Cardiac septum (tissue), 1 donor: Measurements from ENCODE around the gene PNPLA5. TPM values are rescaled to one million over a fixed set of nuclear protein-coding genes. Genes with fewer than 3 reads are reported as not detected.
"Not testable (repeated sequence)": the region's sequence is repeated elsewhere in the genome, so short reads cannot be mapped to it uniquely, and the experiment has no call there.

Source experiments
- DNase-seq: peaks from one replicate; pipeline ENCODE4 v3.0.0-alpha.2; 2020; ENCODE audit warnings: low spot score
- intact Hi-C: fragments of 100-400 bp; cut with DNase I; formaldehyde crosslinking; loops from one replicate; pipeline ENCODE4 v1.14.0; 2022
- total RNA-seq: library from RNA; stranded (reverse); fragmentation: NEBNext Ultra II Directional; extraction: Animal tissue kit (Norgen Biotek cat#: 25700); gene quantifications from one replicate; pipeline ENCODE4 v1.2.1, GENCODE V29; 2021
- donor health status: DM: no; HTN: no; CAD: no.

The PNPLA5 gene
- total RNA-seq, 1 donor from 2014 or later: not detected

GRCh38 chr22:43883719-43884415, 7.9 kb downstream of the PNPLA5 start:
- intact Hi-C loops: loop anchor here (10.0 kb wide), 1 partner anchor 499 kb away; no protein-coding TSS in a partner anchor
- peak; percentile 58 for DNase-seq

DNA sequence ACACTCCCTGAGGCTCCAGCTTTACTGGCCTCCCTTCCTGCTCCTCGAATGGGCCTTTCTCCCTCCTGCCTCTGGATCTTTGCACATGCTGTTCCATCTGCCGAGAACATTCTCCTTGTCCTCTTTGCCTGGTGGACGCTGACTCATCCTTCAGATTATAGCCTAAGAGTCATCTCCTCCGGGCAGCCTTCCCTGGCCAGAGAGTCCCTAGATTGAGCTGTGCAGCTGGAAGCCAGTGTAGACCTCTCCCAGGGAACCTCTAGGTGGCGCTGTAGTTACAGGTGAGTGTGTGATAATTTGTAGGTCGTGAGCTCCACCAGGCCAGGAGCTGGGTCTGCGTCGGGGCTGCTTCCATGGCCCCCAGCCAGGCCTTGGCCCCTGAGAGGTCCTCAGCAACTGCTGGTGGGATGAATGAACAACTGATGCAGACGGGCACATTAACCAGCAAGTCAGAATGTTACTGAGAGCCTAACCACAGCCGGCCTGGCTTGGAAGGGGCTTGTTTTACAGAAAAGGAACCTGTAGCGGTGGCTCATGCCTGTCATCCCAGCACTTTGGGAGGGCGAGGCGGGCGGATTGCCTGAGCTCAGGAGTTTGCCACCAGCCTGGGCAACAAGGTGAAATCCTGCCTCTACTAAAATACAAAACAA, 8.7 kb downstream of the PNPLA5 start:
- intact Hi-C loops: loop anchor here (10.0 kb wide), 1 partner anchor 498 kb away; no protein-coding TSS in a partner anchor
- peak; percentile 70 for DNase-seq

GRCh38 chr22:43882122-43882767, 9.6 kb downstream of the PNPLA5 start:
- intact Hi-C loops: loop anchor here (10.0 kb wide), 1 partner anchor 497 kb away; no protein-coding TSS in a partner anchor
- no peak for DNase-seq

DNA sequence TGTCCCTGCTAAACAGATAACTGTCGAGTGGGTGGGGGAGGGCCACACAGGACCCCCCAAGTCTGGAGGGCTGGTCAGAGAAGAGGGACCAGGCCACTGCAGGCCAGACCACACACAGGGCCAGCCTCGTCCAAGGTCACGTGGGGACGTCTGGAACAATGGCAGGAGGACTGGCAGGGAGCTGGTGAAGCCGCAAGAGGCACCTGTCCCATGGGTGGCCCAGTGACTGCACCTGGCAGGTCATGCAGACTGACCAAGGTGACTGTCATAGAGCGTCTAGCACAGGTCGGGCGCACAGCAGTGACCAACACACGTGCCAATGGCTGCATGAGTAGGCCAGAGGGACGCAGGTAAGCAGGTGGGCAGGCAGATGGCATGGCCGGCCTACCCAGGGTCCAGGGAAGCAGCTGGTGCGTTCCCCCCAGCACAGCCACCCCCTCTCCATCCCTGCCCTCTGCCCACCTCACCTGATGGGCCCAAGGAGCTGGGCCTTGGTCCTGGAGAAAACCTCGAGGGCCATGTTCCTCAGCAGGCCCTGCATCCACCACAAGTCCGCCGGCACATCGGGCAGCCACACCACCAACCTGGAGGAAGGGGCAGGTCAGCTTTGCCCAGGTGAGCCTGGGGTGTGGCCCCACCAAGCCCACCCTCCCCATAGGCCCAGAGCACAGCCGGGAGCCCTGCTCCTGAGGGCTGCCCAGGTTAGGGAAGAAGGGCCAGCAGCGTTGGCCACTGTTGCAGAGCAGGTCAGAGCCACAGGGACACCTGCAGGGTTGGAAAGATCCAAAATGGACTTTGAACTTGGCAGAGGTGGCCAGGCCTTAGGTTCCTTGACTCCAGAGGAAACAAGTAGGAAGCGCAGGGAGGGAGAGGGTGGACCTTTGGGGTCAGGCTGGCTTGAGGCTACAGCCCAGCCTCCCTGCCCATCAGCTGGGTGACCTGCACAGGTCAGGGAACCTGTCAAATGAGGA, 10.4 kb downstream of the PNPLA5 start:
- peak; percentile 41 for DNase-seq
- intact Hi-C loops: loop anchor here (10.0 kb wide), 1 partner anchor 497 kb away; no protein-coding TSS in a partner anchor

GRCh38 chr22:43880541-43880991, 11.2 kb downstream of the PNPLA5 start:
- peak; percentile 53 for DNase-seq
- intact Hi-C loops: loop anchor here (10.0 kb wide), 1 partner anchor 496 kb away; no protein-coding TSS in a partner anchor

GRCh38 chr22:43879901-43880540, 11.8 kb downstream of the PNPLA5 start:
- intact Hi-C loops: loop anchor here (10.0 kb wide), 1 partner anchor 495 kb away; no protein-coding TSS in a partner anchor
- DNase-seq: peak; percentile 35

DNA sequence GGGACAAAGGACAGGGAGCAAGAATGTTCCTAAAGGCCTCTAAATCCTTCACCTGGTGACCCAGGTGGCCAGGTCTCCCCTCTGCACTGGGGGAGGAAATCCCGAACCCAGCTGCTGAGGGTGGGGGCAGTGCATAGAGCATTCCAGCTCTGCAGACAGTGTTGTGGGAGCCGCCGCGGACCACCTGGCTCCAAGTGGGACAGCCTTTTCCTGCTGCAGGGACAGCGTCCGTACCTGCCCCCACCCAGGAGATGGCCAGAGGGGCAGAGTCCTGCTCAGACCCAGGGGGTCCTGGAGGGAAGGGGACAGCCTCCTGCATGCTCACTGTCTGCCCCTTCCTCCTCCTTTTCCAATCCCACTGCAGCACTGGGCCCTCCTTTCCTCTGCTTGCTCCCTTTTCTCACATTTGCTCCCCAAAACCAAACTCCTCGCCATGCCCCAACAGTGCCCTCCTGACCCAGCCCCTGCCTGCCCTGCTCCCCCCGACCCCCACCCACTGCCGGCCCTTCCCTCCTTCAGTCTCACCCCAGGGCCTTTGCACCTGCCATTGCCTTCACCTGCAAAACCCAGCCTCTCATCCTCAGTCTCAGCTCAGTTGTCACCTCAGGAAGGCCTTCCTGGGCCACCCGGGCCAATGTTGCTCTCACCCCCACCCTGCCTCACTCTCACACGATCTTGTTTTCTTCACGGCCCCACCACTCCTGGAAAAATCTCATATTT, 12.8 kb downstream of the PNPLA5 start:
- intact Hi-C loops: no loop called here
- peak; percentile 57 for DNase-seq

GRCh38 chr22:43878079-43878795, 13.6 kb downstream of the PNPLA5 start:
- intact Hi-C loops: no loop called here
- DNase-seq: no peak

DNA sequence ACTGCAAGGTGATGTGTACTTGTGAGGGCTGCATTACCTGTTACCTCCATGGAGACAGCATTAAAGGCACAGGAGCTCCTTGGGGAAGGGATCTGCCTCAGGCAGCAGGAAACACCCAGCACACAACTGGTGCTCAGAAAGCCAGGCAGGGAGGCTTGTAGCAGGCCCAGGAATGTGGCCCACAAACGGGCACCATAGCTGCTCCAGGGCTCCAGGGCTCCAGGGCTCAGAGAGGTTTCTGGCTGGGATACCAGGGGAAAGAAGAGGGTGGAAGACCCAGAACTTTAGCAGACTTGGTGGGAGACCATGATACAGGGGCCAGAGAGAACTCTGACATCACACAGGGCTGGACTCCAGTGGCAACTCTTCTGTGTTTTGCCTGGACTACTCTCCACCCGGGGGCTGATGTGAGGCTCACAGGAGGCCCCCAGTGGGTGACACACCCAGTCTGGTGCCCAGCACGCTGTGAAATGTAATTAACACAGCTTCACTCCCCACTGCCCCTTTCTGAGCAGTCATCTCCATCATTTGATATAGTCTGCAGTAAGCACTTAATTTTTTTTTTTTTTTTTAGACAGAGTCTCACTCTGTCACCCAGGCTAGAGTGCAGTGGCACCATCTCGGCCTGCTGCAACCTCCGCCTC, 14.8 kb downstream of the PNPLA5 start:
- peak; percentile 60 for DNase-seq
- intact Hi-C loops: no loop called here

- intact Hi-C loops: no loop called here
- no peak for DNase-seq
Observed at GRCh38 chr22:43869799-43870198, 22.0 kb downstream of the PNPLA5 start.

DNA sequence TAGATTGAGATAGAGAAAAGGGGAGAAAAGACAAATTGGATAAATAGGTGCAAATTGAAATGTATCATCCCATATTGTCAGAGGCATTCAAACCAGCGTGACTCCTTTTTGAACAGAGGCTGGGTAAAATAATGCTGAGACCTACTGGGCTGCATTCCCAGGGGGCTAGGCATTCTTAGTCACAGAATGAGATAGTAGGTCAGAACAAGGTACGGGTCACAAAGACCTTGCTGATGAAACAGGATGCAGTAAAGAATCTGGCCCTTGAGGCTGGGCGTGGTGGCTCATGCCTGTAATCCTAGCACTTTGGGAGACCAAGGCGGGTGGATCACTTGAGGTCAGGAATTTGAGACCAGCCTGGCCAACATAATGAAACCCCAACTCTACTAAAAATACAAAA, 22.8 kb downstream of the PNPLA5 start:
- DNase-seq: peak; percentile 22
- intact Hi-C loops: not testable (repeated sequence)

DNA sequence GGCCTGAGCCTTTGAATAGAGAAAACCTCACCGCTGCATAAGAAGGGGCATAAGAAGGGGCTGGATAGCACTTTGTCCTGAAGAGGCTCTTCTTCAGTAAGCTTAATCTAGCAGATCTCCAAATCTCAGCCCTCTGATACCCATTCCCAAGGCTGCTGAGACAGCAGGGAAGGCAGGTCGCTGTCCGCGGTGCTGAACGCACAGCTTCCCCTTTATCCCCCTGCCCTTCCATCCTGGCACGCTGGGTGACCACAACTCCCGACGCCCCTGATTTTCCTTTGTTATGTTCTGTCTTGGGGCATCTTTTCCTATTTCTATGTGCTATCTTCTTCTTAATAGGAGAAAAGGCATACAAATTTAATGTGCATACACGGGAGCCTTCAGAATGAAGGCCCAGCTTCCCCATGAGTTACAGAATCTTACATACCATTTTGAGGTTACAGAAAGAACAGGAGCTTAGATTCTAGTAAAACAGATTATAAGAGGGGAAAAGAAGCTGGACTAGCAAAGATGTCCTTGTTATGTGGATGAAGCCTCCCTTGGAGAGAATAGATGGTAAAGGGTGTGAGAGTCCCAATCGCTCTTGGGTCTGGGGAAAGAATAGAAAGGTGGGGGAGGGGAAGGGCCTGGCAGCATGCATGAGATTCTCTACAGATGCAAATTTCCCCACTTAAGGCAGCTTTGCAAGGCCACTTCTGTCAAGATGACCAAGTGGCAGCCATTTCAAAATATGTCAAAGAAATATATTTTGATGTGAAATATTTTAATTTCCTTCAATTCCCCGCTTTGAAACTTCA, 23.8 kb downstream of the PNPLA5 start:
- peak; percentile 75 for DNase-seq

DNA sequence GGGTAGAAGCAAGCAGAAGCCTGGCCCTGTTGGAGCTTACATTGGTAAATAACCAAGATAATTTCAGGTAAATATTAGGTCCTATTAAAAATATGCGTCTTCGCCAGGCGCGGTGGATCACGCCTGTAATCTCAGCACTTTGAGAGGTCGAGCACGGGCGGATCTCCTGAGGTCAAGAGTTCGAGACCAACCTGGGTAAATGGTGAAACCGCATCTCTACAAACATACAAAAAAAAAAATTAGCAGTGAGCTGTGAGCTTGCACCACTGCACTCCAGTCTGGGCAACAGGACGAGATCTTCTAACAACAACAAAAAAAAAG, 29.0 kb downstream of the PNPLA5 start:
- intact Hi-C loops: no loop called here
- DNase-seq: no peak

More for the DNA sequence above, 23.8 kb downstream of the PNPLA5 start:
- intact Hi-C loops: no loop called here

DNA sequence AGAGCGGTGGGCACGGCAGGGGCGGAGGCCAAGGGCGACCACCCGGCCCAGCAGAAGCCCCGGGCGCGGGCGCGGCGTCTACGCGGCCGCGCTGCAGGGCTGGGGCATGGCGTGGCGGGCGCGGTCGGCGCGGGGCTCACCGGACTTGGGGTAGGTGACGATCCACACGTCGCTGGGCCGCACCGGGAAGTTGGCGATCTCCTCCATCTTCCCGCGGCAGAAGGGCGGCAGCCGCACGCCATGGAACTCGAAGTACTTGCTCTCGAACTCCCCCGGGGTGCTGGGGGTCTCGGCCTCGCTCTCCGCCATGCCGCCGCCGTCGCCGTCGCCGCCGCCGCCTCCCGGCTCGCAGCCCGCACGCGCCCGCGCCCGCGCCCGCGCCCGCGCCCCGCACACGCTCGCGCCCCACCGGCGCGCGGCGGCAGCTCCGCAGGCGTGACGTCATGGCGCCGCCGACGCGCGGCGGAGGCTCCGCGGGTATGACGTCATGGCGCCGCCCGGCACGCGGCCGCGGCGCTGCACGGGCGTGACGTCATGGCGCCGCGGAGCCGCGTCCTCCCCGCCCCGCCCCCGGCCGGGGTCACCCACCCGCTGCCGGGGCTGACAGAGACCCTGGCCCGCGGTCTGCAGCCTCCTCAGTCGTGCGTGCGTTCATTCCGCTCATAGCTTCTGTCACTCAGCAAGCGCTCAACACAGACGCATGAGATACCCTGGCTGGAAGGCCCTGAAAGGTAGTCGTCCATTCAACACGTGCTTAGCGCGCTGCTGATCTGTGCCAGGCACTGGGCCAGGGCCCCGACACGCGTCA, 29.5 kb downstream of the PNPLA5 start, which contains the start of gene SULT4A1:
TSS of gene SULT4A1 (minus strand) at position 440 of the 808 bp plus-strand sequence. CDS start at position 309, 131 bp downstream.
- intact Hi-C loops: no loop called here
- peak; percentile 65 for DNase-seq

DNA sequence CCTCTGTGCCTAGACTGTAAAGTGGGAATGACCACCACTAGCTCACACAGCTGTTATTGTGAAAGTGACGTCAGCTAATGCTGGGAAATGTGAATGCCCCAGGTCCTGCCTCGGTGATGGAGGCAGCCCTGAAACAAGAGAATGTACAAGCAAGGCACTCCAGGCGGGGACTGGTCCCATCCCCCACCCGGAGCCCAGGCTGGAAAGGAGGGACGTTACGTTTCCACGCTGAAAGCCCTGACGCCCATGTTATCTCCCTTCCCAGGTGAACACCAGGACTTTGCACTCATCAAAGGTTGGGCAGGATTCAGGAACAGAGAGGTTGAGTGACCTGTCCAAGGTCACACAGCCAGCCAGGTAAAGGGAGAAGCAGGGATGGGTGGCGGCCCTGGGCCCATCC, 30.3 kb downstream of the PNPLA5 start:
- peak; percentile 46 for DNase-seq
- intact Hi-C loops: no loop called here
